Suprapubic skin (tissue), 4 donors: ENCODE results near the gene SMARCD1. TPM values are rescaled to one million over a fixed set of nuclear protein-coding genes. Genes with fewer than 3 reads are reported as not detected.

Experiments
- DNase-seq, 2 donors: peaks; one replicate each; pipeline ENCODE4 v3.0.0-alpha.2; 2019; ENCODE audit warnings: low spot score in 2 of 2
- H3K27ac ChIP-seq: fragments of 200-600 bp; sonication (generic); one replicate; pipeline ENCODE4 v1.5.1; 2019
- H3K27me3 ChIP-seq: fragments of 200-600 bp; sonication (generic); one replicate; pipeline ENCODE4 v1.5.1; 2019
- H3K36me3 ChIP-seq: fragments of 200-600 bp; sonication (generic); one replicate; pipeline ENCODE4 v1.5.1; 2019
- H3K4me1 ChIP-seq: fragments of 200-600 bp; sonication (generic); one replicate; pipeline ENCODE4 v1.5.1; 2019
- H3K4me3 ChIP-seq: fragments of 200-600 bp; sonication (generic); one replicate; pipeline ENCODE4 v1.5.1; 2019; ENCODE audit warnings: mild to moderate bottlenecking
- H3K9me3 ChIP-seq: fragments of 200-600 bp; sonication (generic); one replicate; pipeline ENCODE4 v1.5.1; 2019
- EP300 ChIP-seq: sonication (generic); formaldehyde crosslinking; IDR thresholded peaks from one replicate; pipeline ENCODE4 v1.6.1; 2017; ENCODE audit warnings: antibody characterized with exemption
- POLR2A ChIP-seq, 2 donors: fragments of 450-650 bp; IDR thresholded peaks; one replicate each; pipeline ENCODE4 v1.6.1; 2017; ENCODE audit warnings: antibody characterized with exemption in 2 of 2, mild to moderate bottlenecking in 2 of 2, moderate library complexity in 2 of 2
- POLR2AphosphoS5 ChIP-seq, 3 donors: sonication (generic); formaldehyde crosslinking; IDR thresholded peaks; one replicate each; pipeline ENCODE4 v1.6.1; 2017; ENCODE audit warnings: antibody characterized with exemption in 3 of 3
- WGBS: methylation state at CpG from one replicate; pipeline ENCODE4 v1.1.5; 2018; 5-methylcytosine and 5-hydroxymethylcytosine counted together
- total RNA-seq, 4 donors: library from RNA; depleted of rRNA; stranded (reverse); fragments of >200 nt; gene quantifications; one replicate each; pipeline ENCODE4 v1.1.0, GENCODE V29; 2016
- TF ChIP-seq, protein P1 (sequence below), 2 donors: fragments of 200-600 bp in 1 of 2; fragments of 450-650 bp in 1 of 2; sonication (generic) in 1 of 2; IDR thresholded peaks; one replicate each; pipeline ENCODE4 v1.5.1; 2016 to 2019; ENCODE audit warnings: antibody characterized with exemption in 2 of 2, mild to moderate bottlenecking in 1 of 2, moderate library complexity in 1 of 2

SMARCD1 gene
- total RNA-seq, 4 donors from 2014 or later, result 62.8 to 86.5 (median 69.7) TPM

DNA sequence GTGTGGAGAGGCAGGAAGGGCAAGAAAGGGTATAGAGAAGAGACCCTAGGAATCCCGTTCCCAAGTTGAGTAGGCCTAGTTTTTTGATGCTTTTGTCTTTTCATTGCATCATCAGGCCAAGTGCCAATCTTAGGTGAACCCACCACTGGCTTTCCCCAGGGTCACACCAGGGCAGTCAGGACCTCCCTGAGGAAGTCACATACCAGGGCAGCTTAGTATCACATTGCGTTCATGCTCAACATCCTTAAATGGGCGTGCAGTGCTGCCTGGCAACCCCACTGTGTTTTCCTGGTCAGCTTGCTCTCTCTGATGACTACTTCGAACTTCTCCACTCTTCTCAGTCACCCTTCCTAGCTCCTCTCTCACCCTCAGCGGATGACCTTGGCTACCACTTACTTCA, 18.7 kb upstream of the SMARCD1 start:
- 49% methylated on average over 5 of the region's 5 CpGs for WGBS

DNA sequence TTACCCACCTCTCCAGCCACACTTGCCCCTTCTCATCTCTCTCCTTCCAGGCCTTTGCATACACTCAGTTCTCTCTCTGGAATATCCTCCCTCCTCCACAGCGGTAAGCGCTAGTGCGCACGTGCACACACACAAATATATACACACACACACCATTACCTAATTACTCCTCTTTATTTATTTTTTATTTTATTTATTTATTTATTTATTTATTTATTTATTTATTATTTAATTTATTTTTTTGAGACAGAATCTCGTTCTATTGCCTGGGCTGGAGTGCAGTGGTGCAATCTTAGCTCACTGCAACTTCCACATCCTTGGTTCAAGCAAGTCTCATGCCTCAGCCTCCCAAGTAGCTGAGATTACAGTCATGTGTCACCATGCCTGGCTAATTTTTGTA, 16.1 kb upstream of the SMARCD1 start:
- Histone ChIP-seq H3K9me3 (no peaks in the 10 kb centered on the region), H3K4me1 (peaks cover 10% of the 10 kb centered on the region), H3K27me3 (no peaks in the 10 kb centered on the region), H3K36me3 (no peaks in the 10 kb centered on the region), H3K4me3 (no peak overlapping the region), H3K27ac (no peak overlapping the region)
- TF ChIP-seq EP300, result no peak
- no peak for TF ChIP-seq POLR2AphosphoS5 (IDR thresholded peaks at IDR 0.05)
- TF ChIP-seq, protein P1, sequence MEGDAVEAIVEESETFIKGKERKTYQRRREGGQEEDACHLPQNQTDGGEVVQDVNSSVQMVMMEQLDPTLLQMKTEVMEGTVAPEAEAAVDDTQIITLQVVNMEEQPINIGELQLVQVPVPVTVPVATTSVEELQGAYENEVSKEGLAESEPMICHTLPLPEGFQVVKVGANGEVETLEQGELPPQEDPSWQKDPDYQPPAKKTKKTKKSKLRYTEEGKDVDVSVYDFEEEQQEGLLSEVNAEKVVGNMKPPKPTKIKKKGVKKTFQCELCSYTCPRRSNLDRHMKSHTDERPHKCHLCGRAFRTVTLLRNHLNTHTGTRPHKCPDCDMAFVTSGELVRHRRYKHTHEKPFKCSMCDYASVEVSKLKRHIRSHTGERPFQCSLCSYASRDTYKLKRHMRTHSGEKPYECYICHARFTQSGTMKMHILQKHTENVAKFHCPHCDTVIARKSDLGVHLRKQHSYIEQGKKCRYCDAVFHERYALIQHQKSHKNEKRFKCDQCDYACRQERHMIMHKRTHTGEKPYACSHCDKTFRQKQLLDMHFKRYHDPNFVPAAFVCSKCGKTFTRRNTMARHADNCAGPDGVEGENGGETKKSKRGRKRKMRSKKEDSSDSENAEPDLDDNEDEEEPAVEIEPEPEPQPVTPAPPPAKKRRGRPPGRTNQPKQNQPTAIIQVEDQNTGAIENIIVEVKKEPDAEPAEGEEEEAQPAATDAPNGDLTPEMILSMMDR (IDR thresholded peaks at IDR 0.05), result no peak
- no peak for TF ChIP-seq POLR2A (IDR thresholded peaks at IDR 0.05)
- 97% methylated on average over 5 of the region's 5 CpGs for WGBS
- no peak for DNase-seq

More for the DNA sequence above, 18.7 kb upstream of the SMARCD1 start:
- H3K27ac ChIP-seq, result no peak overlapping the region
- TF ChIP-seq, protein P1 (IDR thresholded peaks at IDR 0.05), result no peak
- TF ChIP-seq POLR2A (IDR thresholded peaks at IDR 0.05) (no peak), POLR2AphosphoS5 (IDR thresholded peaks at IDR 0.05) (no peak), EP300 (no peak)
- no peaks in the 10 kb centered on the region for H3K9me3 ChIP-seq
- no peaks in the 10 kb centered on the region for H3K36me3 ChIP-seq
- H3K4me3 ChIP-seq, result no peak overlapping the region
- no peak for DNase-seq
- no peaks in the 10 kb centered on the region for H3K27me3 ChIP-seq
- peaks cover 10% of the 10 kb centered on the region for H3K4me1 ChIP-seq

DNA sequence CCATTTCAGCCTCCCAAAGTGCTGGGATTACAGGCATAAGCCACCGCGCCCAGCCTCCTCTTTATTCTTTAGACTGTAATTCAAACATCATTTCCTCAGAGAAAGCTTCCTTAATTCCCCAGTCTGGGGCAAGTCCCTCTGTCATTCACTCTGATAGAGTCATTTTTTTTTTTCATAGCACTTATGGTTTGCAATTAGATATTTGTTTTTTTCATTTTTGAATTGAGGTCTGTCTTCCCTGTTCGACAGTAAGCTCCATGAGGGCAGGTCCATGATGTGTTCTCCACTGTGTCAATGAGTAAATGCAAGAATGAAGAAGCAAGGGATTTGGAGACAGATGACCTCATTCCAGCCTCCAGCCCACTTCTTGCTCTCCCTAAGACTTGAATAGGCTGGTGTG, 15.6 kb upstream of the SMARCD1 start:
- DNase-seq, result no peak
- no peak overlapping the region for H3K4me3 ChIP-seq
- H3K27ac ChIP-seq, result no peak overlapping the region
- H3K4me1 ChIP-seq, result peaks cover 10% of the 10 kb centered on the region
- no peaks in the 10 kb centered on the region for H3K27me3 ChIP-seq
- H3K36me3 ChIP-seq, result no peaks in the 10 kb centered on the region
- WGBS, result 97% methylated on average over 3 of the region's 3 CpGs
- TF ChIP-seq, protein P1 (IDR thresholded peaks at IDR 0.05), result no peak
- TF ChIP-seq EP300, result no peak
- no peak for TF ChIP-seq POLR2A (IDR thresholded peaks at IDR 0.05)
- TF ChIP-seq POLR2AphosphoS5 (IDR thresholded peaks at IDR 0.05), result no peak
- no peaks in the 10 kb centered on the region for H3K9me3 ChIP-seq

DNA sequence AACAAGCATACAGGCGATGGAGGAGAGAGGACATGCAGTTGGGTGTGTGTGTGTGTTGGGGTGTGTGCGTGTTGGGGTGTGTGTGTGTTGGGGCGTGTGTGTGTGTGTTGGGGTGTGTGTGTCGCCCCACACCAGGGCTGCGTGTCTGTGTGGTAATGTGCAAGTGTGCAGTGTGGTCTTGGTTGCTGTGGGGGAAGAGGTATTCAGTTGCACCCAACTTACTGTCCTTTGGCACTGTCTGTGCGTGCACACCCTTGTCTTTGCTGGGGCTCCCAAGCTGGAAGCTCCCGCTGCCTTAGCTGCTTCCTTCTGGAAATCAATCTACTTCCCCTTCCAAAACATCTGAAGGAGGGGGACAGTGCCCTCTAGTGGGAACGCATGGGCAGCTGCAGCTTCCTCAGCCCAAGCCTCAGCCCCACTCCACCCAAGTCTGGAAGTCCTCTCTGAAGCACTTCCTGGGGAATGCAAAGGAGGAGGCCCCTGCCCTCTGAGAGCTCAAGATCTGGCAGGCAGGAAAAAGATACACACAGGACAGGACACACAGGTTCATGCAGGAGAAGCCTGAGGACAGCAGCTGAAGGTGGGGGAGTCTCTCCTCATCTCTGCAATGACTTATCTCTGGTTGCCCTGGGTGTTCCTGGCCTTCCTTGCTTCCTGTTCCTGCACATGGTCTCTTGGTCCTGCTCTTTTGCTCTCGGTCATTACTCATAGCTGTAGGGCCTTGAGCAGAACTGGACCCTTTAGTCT, 14.7 kb upstream of the SMARCD1 start:
- peaks cover 14% of the 10 kb centered on the region for H3K4me1 ChIP-seq
- H3K27me3 ChIP-seq, result no peaks in the 10 kb centered on the region
- TF ChIP-seq POLR2A (IDR thresholded peaks at IDR 0.05), result no peak
- TF ChIP-seq, protein P1 (IDR thresholded peaks at IDR 0.05), result peak; percentile 77 to 94
- H3K4me3 ChIP-seq, result no peak overlapping the region
- no peaks in the 10 kb centered on the region for H3K36me3 ChIP-seq
- no peaks in the 10 kb centered on the region for H3K9me3 ChIP-seq
- WGBS, result 32% methylated on average over 9 of the region's 9 CpGs
- DNase-seq, result peak; percentile 89 to 91
- no peak overlapping the region for H3K27ac ChIP-seq

DNA sequence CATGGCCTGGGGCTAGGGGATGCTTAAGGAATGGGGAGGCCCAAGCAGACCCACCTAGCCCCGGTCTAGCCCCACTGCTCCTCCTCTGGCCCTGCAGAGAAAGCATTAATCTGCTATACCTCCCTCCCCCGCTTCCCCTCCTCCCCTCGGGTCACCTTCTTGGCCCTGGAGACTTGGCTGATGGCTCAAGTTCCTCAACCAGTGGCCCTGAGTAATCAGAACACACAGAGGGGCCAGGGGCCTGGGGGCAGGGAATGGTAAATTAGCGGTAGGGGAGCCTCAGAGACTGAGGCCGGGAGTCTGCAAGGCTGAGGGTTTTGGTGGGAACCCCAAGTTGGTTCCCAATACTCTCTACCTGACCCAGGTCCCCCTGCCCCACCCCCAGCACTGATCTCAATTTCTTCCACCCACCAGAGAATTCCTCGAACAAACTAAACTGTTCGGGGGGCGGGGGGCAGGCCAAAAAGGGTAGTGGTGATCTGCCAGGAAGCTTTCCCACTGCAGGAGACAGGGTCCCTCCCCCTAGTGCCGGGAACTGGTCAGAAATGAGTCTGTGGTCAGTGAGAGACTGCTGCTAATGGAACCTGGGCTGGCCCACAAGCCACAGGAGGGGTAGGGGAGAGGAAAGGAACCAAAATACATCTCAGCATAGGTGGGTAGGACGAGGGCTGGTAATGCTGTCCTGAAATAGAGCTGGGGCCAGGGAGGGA, 12.8 kb upstream of the SMARCD1 start:
- H3K27ac ChIP-seq, result no peak overlapping the region
- H3K27me3 ChIP-seq, result no peaks in the 10 kb centered on the region
- WGBS, result 73% methylated on average over 9 of the region's 10 CpGs
- TF ChIP-seq POLR2A (IDR thresholded peaks at IDR 0.05) (no peak), POLR2AphosphoS5 (IDR thresholded peaks at IDR 0.05) (no peak), EP300 (no peak)
- TF ChIP-seq, protein P1 (IDR thresholded peaks at IDR 0.05), result no peak
- H3K4me3 ChIP-seq, result no peak overlapping the region
- H3K36me3 ChIP-seq, result no peaks in the 10 kb centered on the region
- peaks cover 16% of the 10 kb centered on the region for H3K4me1 ChIP-seq
- no peaks in the 10 kb centered on the region for H3K9me3 ChIP-seq
- no peak for DNase-seq
